ENCODE results near the gene CTLA4. TPM values are rescaled to one million over a fixed set of nuclear protein-coding genes. Genes with fewer than 3 reads are reported as not detected.

Gene CTLA4
- total RNA-seq, 1 donor from 2014 or later, result 0.40 TPM

Other genes starting within 250 kb of the CTLA4 start
- under 0.01 and 0.20 TPM in 2 replicates for gene CD28, start 161.1 kb upstream of the CTLA4 start, total RNA-seq
- gene ICOS, start 69.0 kb downstream of the CTLA4 start, total RNA-seq, result not detected in 2 replicates

All from lung microvascular endothelial cell (primary cell).